HG03457 (cell line): Measurements from ENCODE around the gene THSD4.
"Not testable (repeated sequence)": the region's sequence is repeated elsewhere in the genome, so short reads cannot be mapped to it uniquely, and the experiment has no call there.

Experiments
- ATAC-seq: cut with Tn5 transposase; IDR thresholded peaks from one replicate; pipeline ENCODE4 v1.9.1; 2021; ENCODE audit warnings: moderate number of reproducible peaks; ENCODE audit not compliant: unreplicated experiment

The THSD4 gene

GRCh38 chr15:71118881-71119632 is 3.8 kb downstream of the THSD4 start:
- ATAC-seq = no peak

- no peak for ATAC-seq
Measured at GRCh38 chr15:71120428-71120944, 5.2 kb downstream of the THSD4 start.

- no peak for ATAC-seq
Measured at GRCh38 chr15:71121442-71121841, 6.2 kb downstream of the THSD4 start.

- ATAC-seq = no peak
Measured at GRCh38 chr15:71124937-71125790, 9.9 kb downstream of the THSD4 start.

- no peak for ATAC-seq
Measured at GRCh38 chr15:71125831-71126450, 10.7 kb downstream of the THSD4 start.

- ATAC-seq = no peak
Measured at GRCh38 chr15:71127083-71127482, 11.8 kb downstream of the THSD4 start.

GRCh38 chr15:71128159-71128558 is 12.9 kb downstream of the THSD4 start:
- not testable (repeated sequence) for ATAC-seq

GRCh38 chr15:71128939-71129562 is 13.8 kb downstream of the THSD4 start:
- ATAC-seq = no peak

- no peak for ATAC-seq
Measured at GRCh38 chr15:71129669-71130068, 14.4 kb downstream of the THSD4 start.

GRCh38 chr15:71131601-71132362 is 16.5 kb downstream of the THSD4 start:
- ATAC-seq = no peak

- ATAC-seq = no peak
Measured at GRCh38 chr15:71133747-71134472, 18.6 kb downstream of the THSD4 start.

GRCh38 chr15:71136159-71136783 is 21.0 kb downstream of the THSD4 start:
- no peak for ATAC-seq

GRCh38 chr15:71136793-71137518 is 21.7 kb downstream of the THSD4 start:
- ATAC-seq = no peak

- no peak for ATAC-seq
Measured at GRCh38 chr15:71138473-71138872, 23.2 kb downstream of the THSD4 start.

GRCh38 chr15:71139241-71139640 is 24.0 kb downstream of the THSD4 start:
- no peak for ATAC-seq

GRCh38 chr15:71141572-71141971 is 26.3 kb downstream of the THSD4 start:
- no peak for ATAC-seq

GRCh38 chr15:71142780-71143179 is 27.5 kb downstream of the THSD4 start:
- ATAC-seq = no peak
